Activated T-cell treated with anti-CD3 and anti-CD28 coated beads for 24 hours (primary cell): ENCODE data around the gene EPB41L4B.
"Not testable (repeated sequence)": the region's sequence is repeated elsewhere in the genome, so short reads cannot be mapped to it uniquely, and the experiment has no call there.

Source experiments
- DNase-seq: peaks from one replicate; pipeline ENCODE4 v3.0.0-alpha.2; 2020; ENCODE audit warnings: low read depth

Gene EPB41L4B

DNA sequence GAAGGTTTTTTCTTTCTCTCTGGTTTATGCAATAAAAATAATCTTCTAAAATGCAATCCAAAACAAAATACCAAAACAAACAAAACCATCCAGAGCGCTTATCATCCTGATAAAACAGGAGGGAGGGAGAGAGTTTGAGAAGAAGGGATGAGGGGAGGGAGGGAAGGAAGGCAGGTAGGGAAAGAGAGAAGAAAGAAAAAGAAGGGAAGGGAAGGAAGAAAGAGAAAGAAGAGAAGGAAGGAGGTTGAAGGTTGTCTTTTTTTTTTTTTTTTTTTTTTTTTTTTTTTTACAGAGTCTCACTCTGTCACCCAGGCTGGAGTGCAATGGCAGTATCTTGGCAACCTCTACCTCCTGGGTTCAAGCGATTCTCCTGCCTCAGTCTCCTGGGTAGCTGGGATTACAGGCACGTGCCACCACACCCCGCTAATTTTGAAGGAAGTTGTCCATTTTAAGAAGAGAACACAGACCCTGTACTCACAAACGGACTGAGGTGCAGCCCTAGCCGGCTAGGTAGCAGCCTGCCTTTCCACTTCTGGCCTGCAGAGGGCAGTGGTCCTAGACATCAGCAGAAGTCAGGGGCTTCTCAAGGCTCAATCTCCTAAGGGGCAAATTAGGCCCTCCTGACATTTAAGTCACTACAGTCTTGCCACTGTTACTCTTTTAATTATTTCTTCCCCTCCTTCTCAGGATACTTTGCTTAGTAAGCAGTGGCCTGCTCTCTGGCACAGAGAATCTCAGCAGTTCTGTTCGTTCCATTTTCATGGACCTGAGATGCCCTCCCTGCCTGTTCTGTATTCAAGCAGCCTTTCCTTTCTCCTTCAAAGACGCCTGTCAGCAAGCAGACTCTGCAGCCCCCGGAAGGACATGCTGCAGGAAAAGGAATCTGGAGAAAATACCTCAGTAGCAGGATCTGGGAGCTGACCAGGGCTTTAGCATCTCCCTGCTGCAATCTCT lies 76.4 kb downstream of the EPB41L4B start:
- DNase-seq = peak; percentile 51

DNA sequence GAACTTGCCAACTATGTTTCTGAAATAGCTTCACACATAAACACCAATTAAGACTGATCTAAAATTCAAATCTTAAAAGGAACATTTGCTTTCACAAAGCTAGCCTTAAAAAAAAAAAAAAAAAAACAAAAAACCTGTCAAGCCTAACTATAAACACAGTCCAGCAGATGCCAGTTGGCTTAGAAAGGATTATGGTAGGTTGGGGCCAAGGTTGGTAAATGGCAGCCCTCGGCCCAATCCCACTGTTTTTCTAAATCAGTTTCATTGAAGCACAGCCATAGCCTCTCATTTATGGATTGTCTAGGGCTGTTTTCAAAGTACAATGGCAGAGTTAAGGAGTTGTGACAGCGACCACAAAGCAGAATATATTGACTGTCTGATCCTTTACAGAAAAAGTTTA lies 78.1 kb downstream of the EPB41L4B start:
- no peak for DNase-seq

DNA sequence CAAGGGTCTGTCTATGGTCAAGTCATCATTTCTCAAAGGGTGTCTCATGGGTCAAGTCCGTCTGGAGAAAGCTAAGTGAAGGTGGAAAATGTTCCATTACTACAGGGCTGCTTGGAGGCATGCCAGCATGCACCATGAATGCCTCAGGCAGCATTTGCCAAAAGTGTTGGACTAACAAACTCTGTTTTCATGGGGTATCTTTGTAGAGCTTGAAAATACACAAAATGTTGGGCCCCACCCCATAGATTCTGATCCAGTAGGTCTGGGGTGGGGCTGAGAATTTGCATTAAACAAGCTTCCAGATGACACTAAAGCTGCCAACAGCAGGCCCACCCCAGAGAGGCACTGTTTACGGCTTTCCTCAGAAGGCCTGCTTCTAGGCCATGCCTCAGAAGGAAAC lies 78.8 kb downstream of the EPB41L4B start:
- DNase-seq = no peak

DNA sequence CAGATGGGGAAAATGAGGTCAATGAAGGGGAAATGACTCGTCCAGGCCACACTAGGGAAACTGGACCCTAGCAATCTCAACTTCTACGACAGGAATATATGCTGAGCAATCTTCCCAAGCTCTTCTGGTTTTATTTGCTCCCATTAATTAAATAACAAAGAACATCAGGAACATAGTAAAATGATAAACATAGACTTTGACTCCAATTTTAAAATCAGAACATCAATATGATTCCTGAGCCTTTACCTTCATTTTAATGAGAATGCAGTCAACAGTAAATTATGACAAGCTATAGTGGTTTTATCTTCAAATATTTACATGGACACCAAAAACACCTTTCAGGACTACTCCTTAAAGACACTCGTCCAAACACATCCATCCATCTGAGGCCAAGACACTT lies 79.7 kb downstream of the EPB41L4B start:
- no peak for DNase-seq

DNA sequence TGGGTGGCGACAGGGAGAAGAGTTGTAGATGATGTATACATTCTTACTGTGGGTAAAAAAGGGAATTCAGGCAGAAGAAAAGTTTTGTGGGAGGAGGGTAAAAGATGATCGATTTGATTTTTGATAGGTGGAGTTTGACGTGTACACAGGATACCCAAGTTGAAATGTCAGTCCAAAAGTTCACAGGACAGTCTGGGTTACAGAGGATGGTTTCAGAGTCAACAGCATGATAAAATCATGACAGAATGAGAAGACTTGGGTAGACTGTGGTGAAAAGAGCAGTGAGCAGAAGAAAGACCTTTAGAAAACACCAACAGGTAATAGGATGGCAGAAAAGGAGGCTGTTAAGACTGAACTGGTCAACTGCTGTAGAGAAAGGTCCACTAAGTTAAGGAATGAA lies 81.6 kb downstream of the EPB41L4B start:
- DNase-seq = no peak

DNA sequence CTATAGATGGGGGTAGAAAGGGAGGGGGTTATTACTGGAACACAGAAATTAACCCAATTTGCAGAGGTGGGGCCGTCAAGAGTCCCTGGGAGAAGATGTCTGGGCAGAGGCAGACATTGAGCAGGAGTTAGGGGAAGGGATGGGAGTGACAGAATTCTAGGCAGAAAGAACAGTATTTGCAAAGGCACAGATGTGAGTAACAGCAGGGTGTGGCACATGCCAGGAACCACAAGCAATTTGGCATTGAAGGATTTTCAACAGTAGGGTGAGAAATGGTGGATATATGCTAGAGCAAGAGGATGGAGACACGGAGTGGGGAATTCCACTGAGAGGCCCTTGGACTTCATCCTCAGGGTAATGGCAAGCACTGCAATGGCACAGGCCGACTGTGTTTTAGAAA lies 82.2 kb downstream of the EPB41L4B start:
- no peak for DNase-seq

DNA sequence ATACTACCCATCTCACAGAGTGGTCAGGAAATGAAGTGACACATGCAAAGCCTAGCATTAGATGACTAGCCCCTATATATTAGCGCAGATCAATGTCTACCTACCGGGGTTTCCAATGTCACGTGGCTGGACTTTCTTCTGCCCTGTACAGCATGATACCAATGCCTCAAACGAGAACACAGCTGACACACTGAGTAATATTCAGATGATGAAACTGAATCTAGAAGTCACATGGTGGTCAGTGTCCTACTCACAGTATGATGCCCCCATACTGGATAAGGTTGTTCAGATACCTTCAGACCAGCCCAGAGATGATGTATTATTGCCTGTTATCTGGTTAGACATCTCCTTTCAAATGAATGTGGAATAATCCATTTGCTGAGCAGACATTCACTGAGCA lies 82.7 kb downstream of the EPB41L4B start:
- DNase-seq = no peak

DNA sequence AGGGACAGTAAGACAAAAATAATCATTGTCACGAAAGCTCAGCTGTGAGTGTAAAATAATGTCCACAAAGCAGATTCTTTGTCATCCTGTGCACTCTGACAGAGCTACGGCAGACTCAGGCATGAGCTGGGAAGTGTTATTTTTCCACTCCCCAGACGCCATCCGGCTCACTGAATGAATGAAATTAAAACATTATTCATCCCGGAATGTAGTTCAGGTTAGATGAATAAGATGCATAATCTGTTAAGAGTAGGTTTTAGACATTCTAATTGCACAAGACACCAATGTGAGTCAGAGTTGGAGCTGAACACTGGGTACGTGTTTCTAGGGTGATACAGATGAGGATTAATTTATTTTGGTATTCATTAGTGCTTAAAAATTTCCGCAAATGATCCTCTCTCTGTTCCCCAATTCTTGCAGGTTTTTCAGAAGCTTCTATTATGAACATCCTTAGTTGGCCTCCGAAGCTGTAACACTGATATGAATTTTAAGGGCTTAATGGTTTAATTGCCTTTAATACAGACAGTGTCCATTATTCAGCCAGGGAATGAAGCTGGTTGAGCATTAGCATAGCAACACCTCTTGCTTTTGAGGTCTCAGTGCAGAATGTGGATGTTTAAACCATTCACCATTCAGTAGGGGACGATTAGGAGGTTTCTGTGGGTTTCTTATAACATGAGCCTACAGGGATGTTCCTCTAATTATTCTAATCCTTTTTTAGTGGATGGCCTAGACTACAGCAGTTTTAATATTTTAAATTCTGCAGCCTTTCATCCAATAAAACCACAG lies 88.2 kb downstream of the EPB41L4B start:
- DNase-seq = no peak

DNA sequence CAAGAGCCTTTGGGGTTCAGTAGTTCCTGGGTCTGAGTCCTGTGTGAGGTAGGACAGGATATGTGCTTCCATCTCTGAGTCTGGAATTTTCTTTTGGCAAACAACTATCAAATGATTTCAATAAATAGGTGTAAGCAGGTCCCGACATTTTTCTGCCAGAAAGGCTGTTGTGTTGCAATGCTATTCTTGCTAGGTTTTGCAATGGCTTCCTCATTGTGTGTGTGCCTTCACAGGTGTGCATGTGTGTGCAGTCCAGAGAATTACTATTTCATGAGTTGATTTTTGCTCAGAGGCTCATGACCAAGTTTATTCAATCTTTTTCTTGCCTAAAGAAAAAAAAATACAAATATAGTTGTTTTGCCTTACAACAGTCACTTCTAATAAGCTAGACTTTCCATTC lies 89.3 kb downstream of the EPB41L4B start:
- DNase-seq = no peak

DNA sequence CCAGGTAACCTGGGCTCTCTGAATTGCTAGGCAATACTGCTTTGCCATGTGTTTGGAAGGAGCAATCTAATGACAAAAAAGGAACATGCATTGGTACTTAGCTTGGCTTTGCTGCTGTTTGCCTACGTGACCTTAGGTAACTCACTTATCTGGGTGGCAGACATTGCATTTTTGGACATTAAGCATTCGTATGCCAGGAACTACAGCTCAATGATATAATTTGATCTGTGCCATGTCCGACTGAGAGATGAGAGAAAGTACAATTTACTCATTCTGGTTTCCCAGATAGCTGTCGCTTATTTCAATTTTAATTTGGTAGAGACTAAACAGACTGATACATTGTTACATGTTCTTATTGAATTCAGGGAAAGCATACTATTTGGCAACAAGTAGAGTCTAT lies 90.6 kb downstream of the EPB41L4B start:
- DNase-seq = no peak

DNA sequence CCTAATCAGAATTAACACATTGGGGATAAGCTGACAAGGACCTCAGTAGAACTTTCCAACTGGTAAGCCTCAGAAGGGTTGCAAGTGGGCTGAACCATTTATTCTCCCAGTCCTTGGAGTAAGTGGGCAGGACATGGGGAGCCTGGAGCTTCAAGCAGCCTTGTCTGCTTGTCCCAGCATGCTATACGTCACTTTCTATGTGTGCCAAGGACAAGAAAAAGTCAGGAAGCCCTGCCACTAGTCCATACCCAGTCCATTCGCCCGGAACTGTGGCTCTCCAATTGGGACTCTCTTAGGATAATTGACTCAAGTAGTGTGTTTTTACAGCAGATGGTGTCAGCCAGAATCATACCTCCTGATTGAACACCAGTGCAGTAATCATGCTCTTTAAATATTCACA lies 91.2 kb downstream of the EPB41L4B start:
- DNase-seq = no peak

DNA sequence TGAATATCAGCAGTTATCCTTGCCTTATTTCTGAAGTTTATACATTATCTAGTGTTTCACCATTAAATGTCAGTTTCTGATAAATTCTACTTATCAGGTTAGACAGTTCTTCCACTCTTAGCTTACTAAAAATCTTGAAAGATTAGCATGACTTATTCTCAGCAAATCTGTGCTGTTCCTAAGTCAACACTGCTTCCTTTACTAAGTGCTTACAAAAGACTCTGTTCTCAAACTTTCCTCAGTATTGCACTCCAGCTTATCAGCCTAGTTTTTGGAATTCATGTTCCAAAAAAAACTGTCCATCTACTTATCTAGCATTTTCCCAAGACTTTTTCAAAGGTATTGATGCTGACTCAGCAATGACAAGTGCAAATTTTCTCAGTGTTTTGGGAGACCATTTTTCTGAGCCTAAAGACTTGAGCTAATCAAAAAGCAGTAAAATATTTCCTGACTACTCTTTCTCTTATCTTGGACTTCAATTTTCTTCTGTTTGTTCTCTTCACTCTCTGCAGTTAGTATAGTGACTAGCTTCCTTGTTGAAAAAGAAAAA lies 92.7 kb downstream of the EPB41L4B start:
- no peak for DNase-seq

DNA sequence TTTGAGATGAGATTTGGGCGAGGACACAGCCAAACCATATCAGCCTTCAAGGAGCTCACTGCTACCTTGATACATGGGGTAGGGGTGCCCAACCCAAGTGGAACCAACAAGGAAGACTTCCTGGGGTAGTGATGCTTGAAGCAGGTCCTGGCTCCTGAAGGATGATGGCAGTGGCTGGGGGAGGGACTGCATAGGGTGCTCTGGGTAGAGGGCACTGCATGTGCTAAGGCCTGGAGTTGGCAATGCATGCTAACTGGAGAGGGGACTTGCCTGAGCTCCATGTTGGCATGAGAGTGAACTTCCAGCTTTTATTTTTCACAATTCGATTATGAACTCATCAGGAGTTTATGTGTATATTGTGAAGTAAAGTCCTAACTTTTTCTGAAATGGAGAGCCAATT lies 95.2 kb downstream of the EPB41L4B start:
- DNase-seq = no peak

DNA sequence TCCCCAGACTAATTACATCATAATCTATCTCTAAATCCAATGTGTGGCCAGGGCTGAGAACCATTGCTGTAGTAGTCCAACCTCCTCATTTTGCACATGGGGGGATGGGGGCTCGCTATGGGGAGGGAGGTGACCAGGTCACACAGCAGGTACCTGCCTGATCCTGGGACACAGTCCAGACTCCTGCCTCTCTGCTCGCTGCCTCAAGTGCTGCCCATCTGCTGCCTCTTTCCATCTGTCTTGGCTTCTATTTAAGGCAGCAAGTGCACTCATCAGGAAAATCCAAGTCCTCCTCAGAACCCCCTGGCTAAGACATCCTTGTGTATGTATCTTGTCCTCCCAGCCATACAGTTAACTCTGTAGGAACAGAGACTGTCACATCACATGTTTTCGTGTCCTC lies 96.1 kb downstream of the EPB41L4B start:
- no peak for DNase-seq

DNA sequence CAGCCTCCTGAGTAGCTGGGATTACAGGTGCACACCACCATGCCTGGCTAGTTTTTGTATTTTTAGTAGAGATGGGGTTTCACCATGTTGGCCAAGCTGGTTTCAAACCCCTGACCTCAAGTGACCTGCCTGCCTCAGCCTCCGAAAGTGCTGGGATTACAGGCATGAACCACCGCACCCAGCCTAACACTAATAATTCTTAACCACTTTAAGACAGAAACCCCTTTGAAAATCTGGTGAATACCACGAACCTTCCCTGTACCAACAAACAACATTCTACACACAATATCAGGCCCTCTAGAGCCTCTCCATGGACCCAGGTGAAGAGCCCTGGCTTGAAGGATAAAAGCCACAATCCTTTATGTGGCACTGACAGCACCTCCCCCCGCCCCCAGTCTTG lies 102.6 kb downstream of the EPB41L4B start:
- DNase-seq = not testable (repeated sequence)

DNA sequence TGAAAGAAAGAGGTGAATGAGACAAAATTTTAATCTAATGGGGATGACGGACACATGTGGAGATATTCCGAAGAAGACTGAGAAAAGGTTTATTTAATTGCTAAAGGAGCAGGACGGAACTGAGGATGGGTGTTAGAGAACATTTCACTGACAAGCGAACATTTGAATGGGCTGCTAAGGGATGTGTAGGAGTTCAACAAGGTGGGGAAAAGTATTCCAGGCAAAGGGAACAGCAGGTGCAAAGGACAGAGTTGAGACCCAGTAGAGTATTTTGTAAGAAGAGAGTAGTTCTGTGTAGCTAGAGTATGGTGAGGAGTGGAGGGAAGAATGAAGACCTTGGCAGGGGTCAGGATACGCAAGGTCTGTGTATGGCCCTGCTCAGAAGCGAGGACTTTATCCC lies 106.4 kb downstream of the EPB41L4B start:
- no peak for DNase-seq

DNA sequence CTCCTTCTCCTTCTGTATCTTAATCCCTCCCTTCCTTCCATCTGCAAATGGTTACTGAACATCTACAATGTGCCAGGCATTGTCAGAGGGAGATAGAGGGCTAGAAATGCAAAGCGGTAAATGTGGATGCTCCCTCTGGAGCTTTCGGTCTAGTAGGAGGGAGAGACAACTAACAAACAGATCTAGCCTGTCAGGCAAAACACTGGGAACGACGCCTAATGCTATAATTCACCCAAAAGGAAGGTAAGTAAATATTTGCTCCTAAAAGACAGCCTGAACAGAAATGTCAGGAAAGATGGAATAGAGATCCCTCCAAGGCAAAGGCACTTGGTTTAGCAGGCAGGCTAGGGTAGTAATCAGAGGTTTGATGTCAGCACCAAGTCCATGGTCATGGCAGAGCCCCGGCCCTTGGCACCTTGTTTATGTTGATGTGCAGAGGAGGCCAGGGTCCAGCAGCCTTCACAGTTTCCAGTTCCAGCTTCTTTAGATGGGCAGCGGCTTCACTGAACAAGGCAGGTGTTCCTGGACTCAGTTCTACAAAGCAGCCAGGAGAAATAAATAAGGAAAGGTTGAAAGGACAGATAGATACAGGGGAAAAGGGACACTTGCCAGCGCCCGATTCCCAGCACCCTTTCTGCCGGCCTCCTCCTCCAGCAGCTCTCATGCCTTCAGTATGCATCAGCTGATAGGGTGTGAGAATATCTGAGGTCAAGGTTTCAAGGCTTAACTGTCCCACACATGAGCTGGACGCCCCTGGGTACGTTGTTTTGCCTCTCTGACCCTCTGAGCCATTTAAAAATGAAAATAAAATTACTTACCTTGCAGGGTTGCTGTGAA lies 107.4 kb downstream of the EPB41L4B start:
- no peak for DNase-seq

DNA sequence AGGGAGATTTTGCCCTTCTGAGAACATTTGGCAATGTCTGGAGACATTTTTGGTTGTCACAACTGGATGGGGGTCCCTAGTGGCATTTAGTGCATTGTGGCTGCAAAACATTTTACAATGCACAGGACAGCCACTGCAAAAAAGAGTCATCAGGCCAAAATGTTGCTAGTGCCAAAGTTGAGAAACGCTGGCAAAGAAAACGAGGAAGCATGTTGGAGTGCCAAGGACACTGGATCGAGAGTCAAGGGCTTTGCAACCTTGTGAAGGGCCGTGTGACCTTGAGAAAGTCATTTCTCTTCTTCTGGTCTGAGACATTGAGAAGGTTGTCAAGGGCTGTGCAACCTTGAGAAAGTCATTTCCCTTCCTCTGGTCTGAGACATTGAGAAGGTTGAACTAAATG lies 108.1 kb downstream of the EPB41L4B start:
- DNase-seq = no peak

DNA sequence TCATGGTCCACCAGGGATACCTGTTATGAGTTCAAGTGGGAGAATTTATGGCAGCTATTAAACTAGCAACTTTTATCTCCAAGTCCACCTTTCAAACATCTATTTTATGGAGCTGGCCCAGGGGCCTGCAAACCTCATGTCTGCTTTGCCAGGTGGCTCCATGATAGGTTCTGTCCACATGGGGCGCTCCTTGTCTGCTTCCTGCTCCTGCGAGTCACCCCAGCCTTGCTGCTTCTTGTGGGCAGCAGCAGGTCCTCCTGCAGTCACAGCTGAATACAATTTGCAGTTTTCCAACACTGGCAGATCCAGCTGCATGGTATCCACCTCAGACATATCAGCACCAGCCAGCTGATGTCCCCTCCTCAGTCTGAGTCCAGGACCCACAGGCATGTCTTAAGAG lies 114.2 kb downstream of the EPB41L4B start:
- DNase-seq = no peak

DNA sequence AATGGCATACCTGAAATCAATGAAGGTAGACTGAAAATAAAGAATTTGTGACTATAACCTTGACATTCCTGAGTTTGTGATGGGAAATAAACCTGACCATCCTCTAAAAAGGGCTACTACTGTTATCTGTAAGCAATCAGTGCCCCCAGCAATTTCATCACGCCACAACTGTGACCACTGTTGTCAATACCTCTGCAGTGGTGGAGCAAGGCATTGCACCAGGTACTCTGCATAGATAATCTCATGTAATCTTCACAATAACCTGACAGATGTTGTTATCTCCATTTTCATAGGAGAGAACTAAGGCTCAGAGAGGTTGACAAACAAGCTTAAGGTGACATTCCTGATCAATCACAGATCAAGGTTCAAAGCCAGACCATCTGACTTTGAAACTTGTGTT lies 115.3 kb downstream of the EPB41L4B start:
- DNase-seq = no peak

DNA sequence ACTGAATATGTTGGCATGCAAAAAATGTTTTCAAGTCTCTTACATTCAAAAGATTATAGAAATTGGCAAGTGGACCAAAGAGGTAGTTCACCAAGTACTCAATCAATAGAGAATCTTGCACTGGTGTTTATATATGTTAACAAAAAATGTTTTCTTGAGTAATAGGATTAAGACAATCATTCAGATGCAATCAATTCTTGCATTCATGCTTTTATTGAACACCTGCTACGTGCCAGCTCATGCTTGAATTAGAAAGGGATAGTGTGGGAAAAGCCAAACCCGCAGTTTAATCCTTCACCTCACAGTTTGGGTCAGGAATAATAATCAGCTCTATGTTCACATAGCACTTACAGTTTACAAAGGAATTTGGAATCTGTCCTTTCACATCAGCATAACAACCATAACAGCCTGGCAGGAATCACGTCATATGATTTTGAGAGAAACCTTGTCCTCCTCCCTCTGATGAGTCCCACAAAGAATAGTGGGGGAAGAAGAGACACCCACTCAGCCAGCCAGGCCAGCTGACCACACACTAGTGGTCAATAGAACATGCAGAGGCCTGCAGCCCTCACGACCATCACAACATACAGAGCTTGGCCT lies 117.0 kb downstream of the EPB41L4B start:
- DNase-seq = no peak

DNA sequence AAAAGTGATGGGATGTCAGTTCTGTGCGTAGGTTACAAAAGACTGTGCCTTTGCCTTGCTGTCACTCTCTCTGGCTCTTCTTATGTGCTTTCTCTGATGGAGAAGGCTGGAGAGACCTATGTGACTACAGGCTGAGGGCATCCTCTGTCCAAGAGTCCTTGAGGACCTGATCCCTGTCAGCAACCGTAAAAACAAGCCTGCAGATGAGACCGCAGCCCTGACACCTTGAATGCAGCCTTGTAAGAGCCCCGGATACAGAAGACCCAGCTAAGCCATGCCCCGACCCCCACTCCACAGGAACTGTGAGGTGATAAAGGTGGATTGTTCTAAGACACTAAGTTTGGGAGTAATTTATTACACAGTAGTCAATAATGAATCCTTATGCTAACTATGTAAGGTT lies 121.2 kb downstream of the EPB41L4B start:
- DNase-seq = no peak
